Measurements from ENCODE around the gene ADH5. TPM values are rescaled to one million over a fixed set of nuclear protein-coding genes. Genes with fewer than 3 reads are reported as not detected.

The ADH5 gene
- total and polyA plus RNA-seq, 9 of the 15 experiments (the other 6 are each of a cell fraction or from before 2014, with no cell fraction given), result 115 to 310 (median 200) TPM

DNA sequence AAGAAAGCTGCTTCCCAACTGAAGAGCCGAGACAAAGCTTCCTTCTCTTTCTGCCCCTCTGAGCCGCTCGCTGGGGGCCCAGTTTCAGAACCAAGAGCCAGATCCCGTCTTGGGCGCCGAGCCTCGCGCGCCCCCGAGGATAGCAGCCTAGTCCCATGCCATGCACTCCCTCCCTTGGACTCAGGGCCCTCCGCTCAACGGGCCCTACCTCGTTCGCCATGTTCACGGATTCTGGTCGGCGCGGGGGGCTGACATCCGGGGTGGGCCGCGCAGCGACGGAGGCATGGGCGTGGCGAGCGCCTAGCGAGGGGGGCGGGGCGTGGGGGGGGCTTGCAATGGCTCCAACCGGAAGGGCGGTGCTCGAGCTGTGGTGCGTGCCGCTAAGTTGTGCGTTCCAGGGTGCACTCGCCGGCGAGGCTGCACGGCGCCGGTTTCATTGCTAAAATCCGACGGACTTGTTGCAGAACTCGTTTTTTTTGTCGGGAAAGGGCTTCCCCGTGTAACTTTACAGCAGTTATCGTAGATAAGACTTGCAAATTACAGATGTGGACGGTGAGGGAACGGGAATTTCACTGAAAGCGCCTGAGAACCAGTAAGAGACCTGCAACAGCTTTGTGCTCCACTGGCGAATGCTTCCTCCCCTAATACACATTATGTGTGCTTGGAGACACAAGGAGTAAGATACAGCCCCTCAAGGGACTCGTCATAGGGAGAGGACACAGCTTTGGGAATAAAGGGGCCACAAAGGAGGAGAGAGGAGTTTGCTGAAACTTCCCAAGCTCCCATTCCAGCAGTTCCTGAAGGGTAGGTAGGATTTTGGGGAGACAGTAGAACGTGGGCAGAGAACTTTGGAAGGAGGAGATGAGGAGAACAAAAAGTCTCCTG lies at the start of gene ADH5 (continued):
- TF ChIP-seq, protein P1, sequence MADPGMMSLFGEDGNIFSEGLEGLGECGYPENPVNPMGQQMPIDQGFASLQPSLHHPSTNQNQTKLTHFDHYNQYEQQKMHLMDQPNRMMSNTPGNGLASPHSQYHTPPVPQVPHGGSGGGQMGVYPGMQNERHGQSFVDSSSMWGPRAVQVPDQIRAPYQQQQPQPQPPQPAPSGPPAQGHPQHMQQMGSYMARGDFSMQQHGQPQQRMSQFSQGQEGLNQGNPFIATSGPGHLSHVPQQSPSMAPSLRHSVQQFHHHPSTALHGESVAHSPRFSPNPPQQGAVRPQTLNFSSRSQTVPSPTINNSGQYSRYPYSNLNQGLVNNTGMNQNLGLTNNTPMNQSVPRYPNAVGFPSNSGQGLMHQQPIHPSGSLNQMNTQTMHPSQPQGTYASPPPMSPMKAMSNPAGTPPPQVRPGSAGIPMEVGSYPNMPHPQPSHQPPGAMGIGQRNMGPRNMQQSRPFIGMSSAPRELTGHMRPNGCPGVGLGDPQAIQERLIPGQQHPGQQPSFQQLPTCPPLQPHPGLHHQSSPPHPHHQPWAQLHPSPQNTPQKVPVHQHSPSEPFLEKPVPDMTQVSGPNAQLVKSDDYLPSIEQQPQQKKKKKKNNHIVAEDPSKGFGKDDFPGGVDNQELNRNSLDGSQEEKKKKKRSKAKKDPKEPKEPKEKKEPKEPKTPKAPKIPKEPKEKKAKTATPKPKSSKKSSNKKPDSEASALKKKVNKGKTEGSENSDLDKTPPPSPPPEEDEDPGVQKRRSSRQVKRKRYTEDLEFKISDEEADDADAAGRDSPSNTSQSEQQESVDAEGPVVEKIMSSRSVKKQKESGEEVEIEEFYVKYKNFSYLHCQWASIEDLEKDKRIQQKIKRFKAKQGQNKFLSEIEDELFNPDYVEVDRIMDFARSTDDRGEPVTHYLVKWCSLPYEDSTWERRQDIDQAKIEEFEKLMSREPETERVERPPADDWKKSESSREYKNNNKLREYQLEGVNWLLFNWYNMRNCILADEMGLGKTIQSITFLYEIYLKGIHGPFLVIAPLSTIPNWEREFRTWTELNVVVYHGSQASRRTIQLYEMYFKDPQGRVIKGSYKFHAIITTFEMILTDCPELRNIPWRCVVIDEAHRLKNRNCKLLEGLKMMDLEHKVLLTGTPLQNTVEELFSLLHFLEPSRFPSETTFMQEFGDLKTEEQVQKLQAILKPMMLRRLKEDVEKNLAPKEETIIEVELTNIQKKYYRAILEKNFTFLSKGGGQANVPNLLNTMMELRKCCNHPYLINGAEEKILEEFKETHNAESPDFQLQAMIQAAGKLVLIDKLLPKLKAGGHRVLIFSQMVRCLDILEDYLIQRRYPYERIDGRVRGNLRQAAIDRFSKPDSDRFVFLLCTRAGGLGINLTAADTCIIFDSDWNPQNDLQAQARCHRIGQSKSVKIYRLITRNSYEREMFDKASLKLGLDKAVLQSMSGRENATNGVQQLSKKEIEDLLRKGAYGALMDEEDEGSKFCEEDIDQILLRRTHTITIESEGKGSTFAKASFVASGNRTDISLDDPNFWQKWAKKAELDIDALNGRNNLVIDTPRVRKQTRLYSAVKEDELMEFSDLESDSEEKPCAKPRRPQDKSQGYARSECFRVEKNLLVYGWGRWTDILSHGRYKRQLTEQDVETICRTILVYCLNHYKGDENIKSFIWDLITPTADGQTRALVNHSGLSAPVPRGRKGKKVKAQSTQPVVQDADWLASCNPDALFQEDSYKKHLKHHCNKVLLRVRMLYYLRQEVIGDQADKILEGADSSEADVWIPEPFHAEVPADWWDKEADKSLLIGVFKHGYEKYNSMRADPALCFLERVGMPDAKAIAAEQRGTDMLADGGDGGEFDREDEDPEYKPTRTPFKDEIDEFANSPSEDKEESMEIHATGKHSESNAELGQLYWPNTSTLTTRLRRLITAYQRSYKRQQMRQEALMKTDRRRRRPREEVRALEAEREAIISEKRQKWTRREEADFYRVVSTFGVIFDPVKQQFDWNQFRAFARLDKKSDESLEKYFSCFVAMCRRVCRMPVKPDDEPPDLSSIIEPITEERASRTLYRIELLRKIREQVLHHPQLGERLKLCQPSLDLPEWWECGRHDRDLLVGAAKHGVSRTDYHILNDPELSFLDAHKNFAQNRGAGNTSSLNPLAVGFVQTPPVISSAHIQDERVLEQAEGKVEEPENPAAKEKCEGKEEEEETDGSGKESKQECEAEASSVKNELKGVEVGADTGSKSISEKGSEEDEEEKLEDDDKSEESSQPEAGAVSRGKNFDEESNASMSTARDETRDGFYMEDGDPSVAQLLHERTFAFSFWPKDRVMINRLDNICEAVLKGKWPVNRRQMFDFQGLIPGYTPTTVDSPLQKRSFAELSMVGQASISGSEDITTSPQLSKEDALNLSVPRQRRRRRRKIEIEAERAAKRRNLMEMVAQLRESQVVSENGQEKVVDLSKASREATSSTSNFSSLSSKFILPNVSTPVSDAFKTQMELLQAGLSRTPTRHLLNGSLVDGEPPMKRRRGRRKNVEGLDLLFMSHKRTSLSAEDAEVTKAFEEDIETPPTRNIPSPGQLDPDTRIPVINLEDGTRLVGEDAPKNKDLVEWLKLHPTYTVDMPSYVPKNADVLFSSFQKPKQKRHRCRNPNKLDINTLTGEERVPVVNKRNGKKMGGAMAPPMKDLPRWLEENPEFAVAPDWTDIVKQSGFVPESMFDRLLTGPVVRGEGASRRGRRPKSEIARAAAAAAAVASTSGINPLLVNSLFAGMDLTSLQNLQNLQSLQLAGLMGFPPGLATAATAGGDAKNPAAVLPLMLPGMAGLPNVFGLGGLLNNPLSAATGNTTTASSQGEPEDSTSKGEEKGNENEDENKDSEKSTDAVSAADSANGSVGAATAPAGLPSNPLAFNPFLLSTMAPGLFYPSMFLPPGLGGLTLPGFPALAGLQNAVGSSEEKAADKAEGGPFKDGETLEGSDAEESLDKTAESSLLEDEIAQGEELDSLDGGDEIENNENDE (IDR thresholded peaks at IDR 0.05; ENCODE audit: low read depth, low read length), result no peak
- TF ChIP-seq PTRF (tag; IDR thresholded peaks at IDR 0.05) (no peak), GABPA (tag; conservative IDR thresholded peaks at IDR 0.05; ENCODE audit: low read depth) (peak; percentile 87), PHB (CRISPR knock-in tag; IDR thresholded peaks at IDR 0.05) (no peak), RBM22 (IDR thresholded peaks at IDR 0.05; ENCODE audit: low read depth, low read length, poor library complexity, severe bottlenecking) (no peak), ZKSCAN8 (CRISPR knock-in tag; IDR thresholded peaks at IDR 0.05) (no peak)
- TF ChIP-seq, protein P2, sequence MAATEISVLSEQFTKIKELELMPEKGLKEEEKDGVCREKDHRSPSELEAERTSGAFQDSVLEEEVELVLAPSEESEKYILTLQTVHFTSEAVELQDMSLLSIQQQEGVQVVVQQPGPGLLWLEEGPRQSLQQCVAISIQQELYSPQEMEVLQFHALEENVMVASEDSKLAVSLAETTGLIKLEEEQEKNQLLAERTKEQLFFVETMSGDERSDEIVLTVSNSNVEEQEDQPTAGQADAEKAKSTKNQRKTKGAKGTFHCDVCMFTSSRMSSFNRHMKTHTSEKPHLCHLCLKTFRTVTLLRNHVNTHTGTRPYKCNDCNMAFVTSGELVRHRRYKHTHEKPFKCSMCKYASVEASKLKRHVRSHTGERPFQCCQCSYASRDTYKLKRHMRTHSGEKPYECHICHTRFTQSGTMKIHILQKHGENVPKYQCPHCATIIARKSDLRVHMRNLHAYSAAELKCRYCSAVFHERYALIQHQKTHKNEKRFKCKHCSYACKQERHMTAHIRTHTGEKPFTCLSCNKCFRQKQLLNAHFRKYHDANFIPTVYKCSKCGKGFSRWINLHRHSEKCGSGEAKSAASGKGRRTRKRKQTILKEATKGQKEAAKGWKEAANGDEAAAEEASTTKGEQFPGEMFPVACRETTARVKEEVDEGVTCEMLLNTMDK (IDR thresholded peaks at IDR 0.05; ENCODE audit: borderline replicate concordance, insufficient read depth, low read depth, low read length, poor library complexity, severe bottlenecking), result no peak
- TF ChIP-seq, protein P3, sequence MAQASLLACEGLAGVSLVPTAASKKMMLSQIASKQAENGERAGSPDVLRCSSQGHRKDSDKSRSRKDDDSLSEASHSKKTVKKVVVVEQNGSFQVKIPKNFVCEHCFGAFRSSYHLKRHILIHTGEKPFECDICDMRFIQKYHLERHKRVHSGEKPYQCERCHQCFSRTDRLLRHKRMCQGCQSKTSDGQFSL (CRISPR knock-in tag; IDR thresholded peaks at IDR 0.05), result peak; percentile 97
- TF ChIP-seq, protein P3 (tag; IDR thresholded peaks at IDR 0.05), result peak in 1 of 2 experiments; percentile 92; a peak in 2 of 4 replicates
- TF ChIP-seq, protein P4, sequence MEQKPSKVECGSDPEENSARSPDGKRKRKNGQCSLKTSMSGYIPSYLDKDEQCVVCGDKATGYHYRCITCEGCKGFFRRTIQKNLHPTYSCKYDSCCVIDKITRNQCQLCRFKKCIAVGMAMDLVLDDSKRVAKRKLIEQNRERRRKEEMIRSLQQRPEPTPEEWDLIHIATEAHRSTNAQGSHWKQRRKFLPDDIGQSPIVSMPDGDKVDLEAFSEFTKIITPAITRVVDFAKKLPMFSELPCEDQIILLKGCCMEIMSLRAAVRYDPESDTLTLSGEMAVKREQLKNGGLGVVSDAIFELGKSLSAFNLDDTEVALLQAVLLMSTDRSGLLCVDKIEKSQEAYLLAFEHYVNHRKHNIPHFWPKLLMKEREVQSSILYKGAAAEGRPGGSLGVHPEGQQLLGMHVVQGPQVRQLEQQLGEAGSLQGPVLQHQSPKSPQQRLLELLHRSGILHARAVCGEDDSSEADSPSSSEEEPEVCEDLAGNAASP (IDR thresholded peaks at IDR 0.05), result no peak
